ENCODE data around the gene ADK.

Gene ADK

DNA sequence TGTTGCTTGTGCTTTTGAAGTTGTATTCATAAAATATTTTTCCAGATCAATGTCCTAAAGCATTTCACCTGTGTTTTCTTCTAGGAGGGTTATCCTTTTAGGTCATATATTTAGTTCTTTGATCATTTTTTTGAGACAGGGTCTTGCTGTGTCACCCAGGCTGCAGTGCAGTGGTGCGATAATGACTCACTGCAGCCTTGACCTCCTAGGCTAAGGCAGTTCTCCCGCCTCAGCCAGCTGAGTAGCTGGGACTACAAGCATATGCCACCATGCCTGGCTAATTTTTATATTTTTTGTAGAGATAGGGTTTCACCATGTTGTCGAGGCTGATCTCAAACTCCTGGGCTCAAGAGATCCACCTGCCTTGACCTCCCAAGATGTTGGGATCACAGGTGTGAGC, 359.6 kb downstream of the ADK start:
- no peak for TF ChIP-seq ZFX (IDR thresholded peaks at IDR 0.05)
- TF ChIP-seq, protein P1, sequence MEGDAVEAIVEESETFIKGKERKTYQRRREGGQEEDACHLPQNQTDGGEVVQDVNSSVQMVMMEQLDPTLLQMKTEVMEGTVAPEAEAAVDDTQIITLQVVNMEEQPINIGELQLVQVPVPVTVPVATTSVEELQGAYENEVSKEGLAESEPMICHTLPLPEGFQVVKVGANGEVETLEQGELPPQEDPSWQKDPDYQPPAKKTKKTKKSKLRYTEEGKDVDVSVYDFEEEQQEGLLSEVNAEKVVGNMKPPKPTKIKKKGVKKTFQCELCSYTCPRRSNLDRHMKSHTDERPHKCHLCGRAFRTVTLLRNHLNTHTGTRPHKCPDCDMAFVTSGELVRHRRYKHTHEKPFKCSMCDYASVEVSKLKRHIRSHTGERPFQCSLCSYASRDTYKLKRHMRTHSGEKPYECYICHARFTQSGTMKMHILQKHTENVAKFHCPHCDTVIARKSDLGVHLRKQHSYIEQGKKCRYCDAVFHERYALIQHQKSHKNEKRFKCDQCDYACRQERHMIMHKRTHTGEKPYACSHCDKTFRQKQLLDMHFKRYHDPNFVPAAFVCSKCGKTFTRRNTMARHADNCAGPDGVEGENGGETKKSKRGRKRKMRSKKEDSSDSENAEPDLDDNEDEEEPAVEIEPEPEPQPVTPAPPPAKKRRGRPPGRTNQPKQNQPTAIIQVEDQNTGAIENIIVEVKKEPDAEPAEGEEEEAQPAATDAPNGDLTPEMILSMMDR (conservative IDR thresholded peaks at IDR 0.05) = no peak

DNA sequence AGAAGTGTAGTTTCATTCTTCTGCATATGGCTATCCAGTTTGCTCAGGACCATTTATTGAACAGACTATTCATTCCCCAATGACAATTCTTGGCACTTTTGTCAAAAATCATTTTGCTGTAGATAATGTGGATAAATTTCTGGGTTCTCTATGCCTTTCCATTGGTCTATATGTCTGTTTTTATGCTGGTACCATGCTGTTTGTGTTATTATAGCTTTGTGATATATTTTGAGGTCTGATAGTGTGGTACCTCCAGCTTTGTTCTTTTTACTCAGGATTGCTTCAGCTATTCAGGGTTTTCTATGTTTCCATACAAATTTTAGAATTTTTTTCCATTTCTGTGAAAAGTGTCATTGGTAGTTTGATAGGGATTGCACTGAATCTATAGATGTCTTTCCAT, 360.0 kb downstream of the ADK start:
- no peak overlapping the region for H3K27ac ChIP-seq
- TF ChIP-seq, protein P1 (conservative IDR thresholded peaks at IDR 0.05) = no peak
- no peak for TF ChIP-seq ZFX (IDR thresholded peaks at IDR 0.05)

More for the DNA sequence above, 359.6 kb downstream of the ADK start:
- H3K27ac ChIP-seq = no peak overlapping the region

DNA sequence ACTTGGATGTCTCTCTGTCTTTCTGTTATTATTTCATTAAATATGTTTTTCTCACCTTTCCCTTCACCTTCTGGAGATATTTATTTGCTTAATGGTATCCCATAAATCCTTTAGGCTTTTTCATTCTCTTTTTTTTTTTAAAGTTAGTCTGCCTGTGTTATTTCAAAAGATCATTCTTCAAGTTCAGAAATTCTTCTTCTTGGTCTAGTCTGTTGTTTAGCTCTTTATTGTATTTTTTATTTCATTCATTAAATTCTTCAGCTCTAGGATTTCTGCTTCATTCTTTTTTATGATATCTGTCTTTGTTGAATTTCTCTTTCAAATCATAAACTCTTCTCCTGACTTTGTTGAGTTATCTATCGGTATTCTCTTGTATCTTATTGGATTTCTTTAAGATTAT, 363.3 kb downstream of the ADK start:
- no peak overlapping the region for H3K27ac ChIP-seq
- no peak for TF ChIP-seq ZFX (IDR thresholded peaks at IDR 0.05)
- TF ChIP-seq, protein P1 (conservative IDR thresholded peaks at IDR 0.05) = no peak

DNA sequence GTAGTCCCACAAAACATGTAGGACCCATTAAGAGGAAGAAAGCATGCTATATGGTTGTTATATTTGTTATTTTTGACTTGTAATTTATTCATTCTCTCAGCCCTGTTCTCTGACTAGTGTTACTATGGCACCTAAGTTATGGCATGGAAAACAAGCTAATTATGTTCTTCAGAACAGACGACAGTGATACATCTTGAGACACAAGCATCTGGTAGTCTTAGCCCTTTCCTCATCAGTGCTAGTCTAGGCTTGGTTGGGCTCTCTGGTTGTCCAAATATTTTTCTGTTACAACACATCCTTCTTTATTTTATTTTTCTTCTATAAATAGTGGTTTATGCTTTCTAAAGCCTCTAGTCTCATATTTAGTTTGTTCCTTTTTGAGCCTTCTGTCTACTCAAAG, 367.0 kb downstream of the ADK start:
- H3K27ac ChIP-seq = no peak overlapping the region
- TF ChIP-seq, protein P1 (conservative IDR thresholded peaks at IDR 0.05) = no peak
- no peak for TF ChIP-seq ZFX (IDR thresholded peaks at IDR 0.05)

DNA sequence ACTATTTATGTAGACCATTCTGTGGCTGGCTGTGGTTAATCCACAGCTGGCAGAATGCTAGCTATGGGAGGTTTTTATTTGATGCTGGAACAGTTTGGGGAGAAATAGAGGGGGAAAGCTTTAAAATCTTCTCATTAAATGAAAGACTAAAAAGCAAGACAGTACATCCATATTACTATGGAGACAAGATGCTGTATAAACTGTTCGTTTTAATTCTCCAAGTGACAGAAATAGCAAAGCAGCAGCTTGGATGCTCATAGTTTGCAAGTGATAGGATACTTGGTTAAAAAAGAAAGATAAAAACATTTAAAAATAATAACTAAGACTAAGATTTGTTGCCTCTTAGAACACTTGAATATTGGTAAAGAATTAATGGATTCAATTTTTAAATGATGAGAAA, 370.5 kb downstream of the ADK start:
- no peak overlapping the region for H3K27ac ChIP-seq
- TF ChIP-seq, protein P1 (conservative IDR thresholded peaks at IDR 0.05) = no peak
- no peak for TF ChIP-seq ZFX (IDR thresholded peaks at IDR 0.05)

DNA sequence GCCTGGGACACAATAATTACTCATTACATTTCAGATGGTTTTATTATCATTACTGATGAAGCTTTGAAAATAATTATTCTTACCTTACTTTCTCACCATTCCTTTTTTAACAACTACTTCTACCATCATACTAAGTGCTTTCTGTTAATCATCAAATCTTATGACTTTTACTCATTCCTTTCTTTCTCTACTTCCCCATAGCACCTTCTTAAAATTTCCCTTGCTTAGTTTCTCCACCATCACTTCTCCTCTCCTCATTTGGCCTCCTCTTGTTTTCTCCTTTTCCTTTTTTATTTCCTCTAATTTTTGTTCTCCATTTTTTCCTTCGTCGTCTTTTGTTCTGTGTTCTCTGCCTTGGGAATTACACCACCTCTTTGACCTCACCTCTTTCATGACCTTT, 372.2 kb downstream of the ADK start:
- no peak for TF ChIP-seq ZFX (IDR thresholded peaks at IDR 0.05)
- TF ChIP-seq, protein P1 (conservative IDR thresholded peaks at IDR 0.05) = no peak

DNA sequence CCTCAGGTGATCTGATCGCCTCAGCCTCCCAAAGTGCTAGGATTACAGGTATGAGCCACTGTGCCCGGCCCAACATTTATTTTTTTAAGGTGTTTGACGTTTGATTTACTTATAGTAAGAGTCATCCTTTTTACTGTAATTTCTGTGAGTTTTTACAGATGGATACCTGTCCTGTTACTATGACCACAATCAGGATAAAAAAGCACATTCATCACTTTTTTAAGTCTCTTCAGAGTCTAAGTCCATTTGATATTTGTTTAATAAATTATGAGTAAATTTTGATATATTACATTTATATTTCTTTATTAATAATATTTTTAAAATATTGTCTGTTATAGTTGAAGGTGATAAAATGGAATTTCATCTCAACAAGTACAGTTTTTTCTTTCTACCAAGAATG, 374.9 kb downstream of the ADK start:
- H3K27ac ChIP-seq = no peak overlapping the region
- TF ChIP-seq ZFX (IDR thresholded peaks at IDR 0.05) = no peak
- TF ChIP-seq, protein P1 (conservative IDR thresholded peaks at IDR 0.05) = no peak

More for the DNA sequence above, 372.2 kb downstream of the ADK start:
- H3K27ac ChIP-seq = no peak overlapping the region

DNA sequence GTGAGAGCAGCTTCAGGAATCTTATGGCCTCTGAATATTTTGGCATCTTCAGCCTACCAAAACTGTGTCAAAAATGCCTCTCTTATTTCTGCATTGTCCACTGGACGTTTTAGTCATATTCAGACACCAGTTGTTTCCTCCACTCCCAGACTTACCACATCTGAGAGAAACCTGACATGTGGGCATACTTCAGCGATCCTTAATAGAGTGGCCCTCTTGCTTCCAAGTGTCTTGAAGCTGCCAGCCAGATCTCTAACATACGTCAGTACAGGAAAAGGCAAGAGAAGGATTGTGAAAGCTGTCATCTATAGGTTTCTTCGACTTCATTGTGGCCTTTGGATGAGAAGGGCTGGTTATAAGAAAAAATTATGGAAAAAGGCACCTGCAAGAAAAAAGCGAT, 376.6 kb downstream of the ADK start:
- H3K27ac ChIP-seq = peak overlapping the region; percentile 24; the same call in 1 of the 2 replicates
